Activated CD8-positive, alpha-beta memory T cell treated with anti-CD3 and anti-CD28 coated beads for 1 hour (primary cell): Measurements from ENCODE around the gene MISP.

ENCODE experiments used
- DNase-seq, 2 donors: peaks; one replicate each; pipeline ENCODE4 v3.0.0-alpha.2; 2020; ENCODE audit warnings: low read depth in 1 of 2; ENCODE audit errors: extremely low read depth in 1 of 2

The MISP gene

GRCh38 chr19:795691-796581 lies 45.0 kb downstream of the MISP start:
- DNase-seq, result no peak

GRCh38 chr19:796692-797527 lies 46.0 kb downstream of the MISP start, which contains the start of gene PTBP1:
Gene PTBP1 (plus strand): TSS chr19:797452. CDS start chr19:797498, 46 bp downstream.
- DNase-seq, result peak; percentile 97 to 99

GRCh38 chr19:797528-798414 lies 46.9 kb downstream of the MISP start:
- peak; percentile 49 to 78 for DNase-seq

- no peak for DNase-seq
Observed at GRCh38 chr19:798415-799075, 47.6 kb downstream of the MISP start.

GRCh38 chr19:799076-799881 lies 48.4 kb downstream of the MISP start:
- no peak for DNase-seq

GRCh38 chr19:800360-801029 lies 49.6 kb downstream of the MISP start:
- no peak for DNase-seq

GRCh38 chr19:801030-801860 lies 50.3 kb downstream of the MISP start:
- no peak for DNase-seq

GRCh38 chr19:801861-802497 lies 51.1 kb downstream of the MISP start:
- no peak for DNase-seq

- DNase-seq, result no peak
Observed at GRCh38 chr19:802498-803098, 51.7 kb downstream of the MISP start.

- DNase-seq, result no peak
Observed at GRCh38 chr19:803099-803561, 52.2 kb downstream of the MISP start.

- DNase-seq, result no peak
Observed at GRCh38 chr19:803686-804418, 52.9 kb downstream of the MISP start.

GRCh38 chr19:804419-805165 lies 53.7 kb downstream of the MISP start:
- no peak for DNase-seq

- DNase-seq, result no peak
Observed at GRCh38 chr19:805166-805551, 54.2 kb downstream of the MISP start.

GRCh38 chr19:805600-806550 lies 55.0 kb downstream of the MISP start:
- no peak for DNase-seq
